Peyer's patch (tissue), 4 donors: ENCODE results near the gene TRIM8. TPM values are rescaled to one million over a fixed set of nuclear protein-coding genes. Genes with fewer than 3 reads are reported as not detected.
A peak's percentile ranks its signal among the peaks of the same experiment; 100 is the strongest.

Experiments used
- DNase-seq, 3 donors: peaks; one replicate each; pipeline ENCODE4 v3.0.0-alpha.2; 2017 to 2019
- H3K27ac ChIP-seq, 4 donors: fragments of 200-600 bp; sonication (generic); one replicate each; pipeline ENCODE4 v1.5.1; 2016 to 2019
- H3K27me3 ChIP-seq, 2 donors: fragments of 200-600 bp; sonication (generic); one replicate each; pipeline ENCODE4 v1.5.1; 2019
- H3K36me3 ChIP-seq, 3 donors: fragments of 200-600 bp; sonication (generic); one replicate each; pipeline ENCODE4 v1.5.1; 2016 to 2019
- H3K4me1 ChIP-seq, 4 donors: fragments of 200-600 bp; sonication (generic); one replicate each; pipeline ENCODE4 v1.5.1; 2016 to 2019
- H3K4me3 ChIP-seq, 4 donors: fragments of 200-600 bp; sonication (generic); 1 replicate in 3 of 4; 2 replicates in 1 of 4; pipeline ENCODE4 v1.5.1; 2016 to 2019; ENCODE audit warnings: mild to moderate bottlenecking in 1 of 4
- H3K9me3 ChIP-seq, 4 donors: fragments of 200-600 bp; sonication (generic); one replicate each; pipeline ENCODE4 v1.5.1; 2016 to 2019; ENCODE audit warnings: mild to moderate bottlenecking in 1 of 4
- POLR2A ChIP-seq, 2 donors: fragments of 450-650 bp; IDR thresholded peaks; one replicate each; pipeline ENCODE4 v1.5.1; 2017; ENCODE audit warnings: antibody characterized with exemption in 2 of 2, mild to moderate bottlenecking in 2 of 2, moderate library complexity in 2 of 2
- total RNA-seq, 4 donors: library from RNA; depleted of rRNA; stranded (reverse); fragments of >200 nt; gene quantifications; one replicate each; pipeline ENCODE4 v1.1.0, GENCODE V29; 2016
- TF ChIP-seq, protein P1 (sequence below), 6 experiments: fragments of 450-650 bp in 4 of 6; fragments of 200-600 bp in 2 of 6; sonication (generic) in 1 of 6; IDR thresholded peaks; one replicate each; pipeline ENCODE4 v1.5.1; 2017 to 2019; ENCODE audit warnings: antibody characterized with exemption in 6 of 6, mild to moderate bottlenecking in 3 of 6, moderate library complexity in 1 of 6

Gene TRIM8
- total RNA-seq, 4 donors from 2014 or later, result 88.3 to 154 (median 119) TPM

DNA sequence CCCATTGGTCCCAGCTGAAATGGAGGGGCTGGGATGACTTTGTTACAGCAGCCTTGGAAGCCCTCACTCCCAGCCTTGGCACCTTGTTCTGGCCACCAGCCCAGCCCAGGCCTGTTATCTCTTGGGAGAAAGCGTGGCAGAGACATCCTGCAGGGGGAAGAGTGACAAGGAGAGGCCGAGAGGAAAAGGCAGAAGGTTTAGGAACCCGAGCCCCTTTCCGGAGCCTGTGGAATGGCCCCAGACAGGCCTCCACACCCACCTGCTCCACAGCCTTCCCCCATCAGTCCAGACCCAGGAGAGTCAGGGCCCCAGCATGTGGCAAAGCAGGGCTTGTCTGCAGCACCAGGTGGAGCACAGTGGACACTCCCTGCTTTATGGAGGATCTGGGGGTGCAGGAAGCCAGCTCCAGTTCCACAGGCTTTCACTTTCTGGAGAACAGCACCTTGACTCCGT, 24.1 kb upstream of the TRIM8 start:
- Histone ChIP-seq H3K9me3 (no peaks in the 10 kb centered on the region), H3K27ac (peak overlapping the region; percentile 31 to 61 (median 34)), H3K27me3 (no peaks in the 10 kb centered on the region), H3K4me1 (peaks cover 0 to 34% (median 2%) of the 10 kb centered on the region in 4 donors), H3K4me3 (no peak overlapping the region), H3K36me3 (peaks cover 0 to 31% (median 0%) of the 10 kb centered on the region in 3 donors)
- DNase-seq, result peak in 1 of 3 donors; percentile 64
- no peak for TF ChIP-seq POLR2A (IDR thresholded peaks at IDR 0.05)
- TF ChIP-seq, protein P1, sequence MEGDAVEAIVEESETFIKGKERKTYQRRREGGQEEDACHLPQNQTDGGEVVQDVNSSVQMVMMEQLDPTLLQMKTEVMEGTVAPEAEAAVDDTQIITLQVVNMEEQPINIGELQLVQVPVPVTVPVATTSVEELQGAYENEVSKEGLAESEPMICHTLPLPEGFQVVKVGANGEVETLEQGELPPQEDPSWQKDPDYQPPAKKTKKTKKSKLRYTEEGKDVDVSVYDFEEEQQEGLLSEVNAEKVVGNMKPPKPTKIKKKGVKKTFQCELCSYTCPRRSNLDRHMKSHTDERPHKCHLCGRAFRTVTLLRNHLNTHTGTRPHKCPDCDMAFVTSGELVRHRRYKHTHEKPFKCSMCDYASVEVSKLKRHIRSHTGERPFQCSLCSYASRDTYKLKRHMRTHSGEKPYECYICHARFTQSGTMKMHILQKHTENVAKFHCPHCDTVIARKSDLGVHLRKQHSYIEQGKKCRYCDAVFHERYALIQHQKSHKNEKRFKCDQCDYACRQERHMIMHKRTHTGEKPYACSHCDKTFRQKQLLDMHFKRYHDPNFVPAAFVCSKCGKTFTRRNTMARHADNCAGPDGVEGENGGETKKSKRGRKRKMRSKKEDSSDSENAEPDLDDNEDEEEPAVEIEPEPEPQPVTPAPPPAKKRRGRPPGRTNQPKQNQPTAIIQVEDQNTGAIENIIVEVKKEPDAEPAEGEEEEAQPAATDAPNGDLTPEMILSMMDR (IDR thresholded peaks at IDR 0.05), result peak in 1 of 6 experiments; percentile 18

DNA sequence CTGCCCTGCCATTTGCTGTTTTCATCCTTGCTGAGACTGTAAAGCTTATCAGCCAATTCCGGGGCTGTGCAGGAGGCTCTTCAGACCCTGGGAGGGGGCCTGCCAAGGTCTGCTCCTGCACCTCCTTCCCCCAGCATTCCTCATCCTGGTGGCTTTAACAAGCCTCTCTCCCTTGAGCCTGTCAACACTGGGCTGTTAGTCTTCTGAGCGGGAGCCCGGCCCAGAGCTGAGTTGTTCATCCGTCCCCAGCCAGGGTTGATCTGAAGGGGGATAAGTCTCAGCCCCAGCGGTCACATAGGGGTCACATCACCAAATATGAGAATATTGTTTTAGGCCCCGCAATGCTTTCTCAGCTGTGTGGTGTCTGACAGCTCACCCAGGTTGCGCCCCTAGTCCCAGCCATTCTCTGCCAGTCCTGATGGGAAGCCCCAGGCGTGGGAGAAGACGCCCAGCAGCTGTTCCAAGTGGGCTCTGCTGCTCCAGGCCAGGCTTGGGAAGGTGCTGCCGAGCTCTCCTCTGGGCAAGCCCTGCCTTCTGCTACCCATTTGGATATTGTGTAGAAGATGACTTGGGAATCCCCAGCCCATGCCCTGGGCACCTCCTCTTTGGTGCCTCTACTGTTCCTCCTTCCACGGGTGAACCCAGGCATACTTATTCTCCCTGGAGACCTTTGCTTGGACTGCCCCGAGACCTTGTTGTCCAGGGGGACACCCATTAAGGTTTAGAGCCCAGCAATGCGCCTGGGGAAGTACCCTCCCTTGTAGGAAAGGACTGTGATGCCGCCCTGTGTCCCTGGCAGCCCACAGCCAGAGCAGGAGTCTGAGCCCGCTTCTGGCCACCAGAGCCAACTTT, 23.5 kb upstream of the TRIM8 start:
- Histone ChIP-seq H3K27ac (peak overlapping the region; percentile 12 to 61 (median 34)), H3K4me1 (peaks cover 0 to 28% (median 2%) of the 10 kb centered on the region in 4 donors), H3K4me3 (no peak overlapping the region), H3K36me3 (peaks cover 0 to 24% (median 0%) of the 10 kb centered on the region in 3 donors), H3K27me3 (no peaks in the 10 kb centered on the region), H3K9me3 (no peaks in the 10 kb centered on the region)
- no peak for DNase-seq
- no peak for TF ChIP-seq POLR2A (IDR thresholded peaks at IDR 0.05)
- TF ChIP-seq, protein P1 (IDR thresholded peaks at IDR 0.05), result no peak

DNA sequence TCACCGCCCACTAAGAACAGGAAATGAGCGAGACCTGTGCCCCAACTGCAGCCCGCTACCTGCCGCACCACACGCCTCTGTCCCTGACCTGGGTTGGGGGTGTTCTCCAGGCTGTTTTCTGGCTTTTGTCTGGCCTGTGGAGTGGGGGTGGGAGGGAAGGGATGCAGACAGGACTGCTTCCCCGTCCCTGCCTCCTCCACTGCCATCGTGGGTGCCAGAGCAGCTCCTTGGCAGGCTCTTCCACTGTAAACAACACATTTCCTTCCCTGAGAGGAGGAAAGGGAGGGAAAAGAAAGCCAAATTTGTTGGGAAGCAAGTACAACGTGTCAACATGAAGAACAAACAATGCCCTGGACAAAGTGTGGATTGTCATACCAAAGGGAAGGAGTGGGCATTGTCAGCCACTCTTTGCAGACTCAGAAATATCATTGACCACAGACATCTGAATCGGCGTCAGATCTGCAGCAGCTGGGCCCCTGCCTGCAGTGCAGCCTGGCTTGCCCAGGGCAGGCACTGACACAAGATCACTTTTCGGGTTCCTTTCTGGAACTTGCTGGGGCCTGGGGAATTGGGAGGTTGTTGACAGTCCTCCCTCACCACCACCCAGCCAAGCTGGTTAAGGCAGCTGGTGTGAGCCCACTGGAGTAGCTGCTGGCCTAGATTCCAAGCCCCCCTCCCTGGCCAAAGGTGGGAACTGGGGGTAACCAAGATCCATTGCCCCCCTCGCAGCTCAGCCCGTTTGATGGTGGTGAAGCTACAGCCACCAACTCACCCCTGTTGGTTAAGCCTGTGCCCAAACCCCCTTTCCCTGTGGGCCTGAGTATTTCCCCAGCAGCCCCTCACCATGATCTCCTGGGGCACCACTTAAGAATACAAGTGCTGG, 22.6 kb upstream of the TRIM8 start:
- TF ChIP-seq, protein P1 (IDR thresholded peaks at IDR 0.05), result no peak
- no peak for TF ChIP-seq POLR2A (IDR thresholded peaks at IDR 0.05)
- peaks cover 0 to 15% (median 0%) of the 10 kb centered on the region in 3 donors for H3K36me3 ChIP-seq
- peaks cover 0 to 25% (median 2%) of the 10 kb centered on the region in 4 donors for H3K4me1 ChIP-seq
- no peak for DNase-seq
- H3K9me3 ChIP-seq, result no peaks in the 10 kb centered on the region
- H3K27me3 ChIP-seq, result no peaks in the 10 kb centered on the region
- H3K4me3 ChIP-seq, result no peak overlapping the region
- H3K27ac ChIP-seq, result peak overlapping the region in 2 of 4 donors; percentile 12 to 61

DNA sequence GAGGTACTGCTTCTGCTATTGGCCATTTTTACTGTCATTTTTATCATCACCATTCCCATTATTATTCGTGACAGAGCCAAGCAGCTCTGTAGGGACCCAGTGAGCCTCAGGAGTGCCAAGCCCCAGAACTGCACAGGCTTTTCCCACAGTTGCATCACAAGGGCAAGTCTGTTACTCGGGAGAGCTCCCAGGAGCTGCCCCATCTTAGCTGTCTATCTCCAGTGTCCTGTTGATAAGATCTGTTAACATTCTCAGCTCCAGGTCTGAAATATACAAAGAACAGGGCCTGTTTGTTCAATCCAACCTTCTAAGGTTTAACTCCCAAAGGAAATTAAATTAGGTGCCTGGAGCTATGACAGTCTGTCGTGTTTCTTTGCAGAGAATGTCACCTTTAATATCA, 20.2 kb upstream of the TRIM8 start:
- no peak overlapping the region for H3K27ac ChIP-seq
- no peak for DNase-seq
- H3K4me3 ChIP-seq, result no peak overlapping the region
- H3K4me1 ChIP-seq, result peaks cover 0 to 38% (median 2%) of the 10 kb centered on the region in 4 donors
- TF ChIP-seq POLR2A (IDR thresholded peaks at IDR 0.05), result no peak
- TF ChIP-seq, protein P1 (IDR thresholded peaks at IDR 0.05), result no peak
- H3K36me3 ChIP-seq, result peaks cover 0 to 10% (median 0%) of the 10 kb centered on the region in 3 donors
- H3K27me3 ChIP-seq, result no peaks in the 10 kb centered on the region
- no peaks in the 10 kb centered on the region for H3K9me3 ChIP-seq
